ENCODE results near the gene PIGL. TPM values are rescaled to one million over a fixed set of nuclear protein-coding genes. Genes with fewer than 3 reads are reported as not detected.

The PIGL gene
- total RNA-seq, 1 experiment from 2014 or later = 44.1 TPM

DNA sequence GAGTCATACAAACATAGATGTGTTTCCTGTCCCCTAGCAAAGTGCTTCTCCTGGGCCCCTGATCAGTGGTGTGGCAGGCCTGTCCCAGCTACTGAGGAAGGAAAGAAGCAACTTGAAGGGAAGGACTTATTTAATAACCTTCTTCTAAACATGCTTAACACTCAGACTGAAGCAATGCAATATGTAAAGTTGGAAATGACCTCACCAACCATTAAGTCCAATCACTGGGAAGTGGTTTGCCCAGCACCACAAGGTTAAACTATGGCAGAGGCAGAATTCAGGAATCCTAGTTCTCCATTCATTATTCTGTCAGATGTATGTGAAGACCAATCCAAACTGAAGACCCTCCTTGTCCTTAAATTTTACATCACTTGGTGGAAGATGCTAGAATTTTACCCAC lies 97.2 kb downstream of the PIGL start:
- Mint-ChIP-seq H3K36me3 (peaks cover 28% of the 10 kb centered on the region), H3K9me3 (peaks cover 18% of the 10 kb centered on the region), H3K4me3 (no peak overlapping the region), H3K27me3 (ENCODE audit: low read depth) (no peaks in the 10 kb centered on the region), H3K4me1 (no peaks in the 10 kb centered on the region), H3K27ac (no peak overlapping the region)
- DNase-seq (ENCODE audit: low spot score) (no peak), ATAC-seq (no peak)
- TF ChIP-seq HMGA2 (CRISPR knock-in tag; IDR thresholded peaks at IDR 0.05) = no peak
- no peak for TF ChIP-seq ZNF396 (CRISPR knock-in tag; IDR thresholded peaks at IDR 0.05; ENCODE audit: borderline replicate concordance)
- TF ChIP-seq GTF2I (CRISPR knock-in tag; conservative IDR thresholded peaks at IDR 0.05) = no peak
- TF ChIP-seq, protein P1, sequence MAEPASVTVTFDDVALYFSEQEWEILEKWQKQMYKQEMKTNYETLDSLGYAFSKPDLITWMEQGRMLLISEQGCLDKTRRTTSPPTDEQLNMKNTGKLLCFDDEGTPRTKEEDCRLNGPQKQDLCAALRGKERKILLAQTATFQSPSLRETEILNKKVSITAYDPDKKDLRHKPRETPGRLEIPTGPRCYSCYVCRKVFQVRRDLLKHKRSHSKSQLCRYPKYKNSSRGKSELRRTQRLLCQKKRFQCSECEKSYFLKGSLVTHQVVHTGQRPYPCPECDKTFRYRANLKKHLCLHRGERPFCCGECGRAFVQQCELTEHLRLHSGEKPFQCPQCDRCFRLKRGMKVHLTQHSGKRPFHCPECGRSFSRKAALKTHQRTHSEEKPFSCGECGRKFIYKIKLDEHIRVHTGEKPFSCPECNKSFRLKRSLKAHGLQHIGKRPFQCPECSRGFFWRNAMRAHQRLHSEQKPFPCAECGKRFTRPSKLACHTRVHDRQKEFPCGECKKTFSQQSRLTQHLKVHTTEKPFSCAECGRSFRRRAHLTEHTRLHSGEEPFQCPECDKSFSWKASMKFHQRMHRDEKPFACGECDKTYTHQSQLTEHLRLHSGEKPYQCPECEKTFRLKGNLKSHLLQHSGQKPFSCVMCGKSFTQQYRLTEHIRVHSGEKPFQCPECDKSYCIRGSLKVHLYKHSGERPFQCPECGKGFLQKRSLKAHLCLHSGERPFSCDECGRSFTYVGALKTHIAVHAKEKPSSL (CRISPR knock-in tag; conservative IDR thresholded peaks at IDR 0.05) = no peak
- TF ChIP-seq FOXK1 (CRISPR knock-in tag; IDR thresholded peaks at IDR 0.05) = no peak
- TF ChIP-seq, protein P2, sequence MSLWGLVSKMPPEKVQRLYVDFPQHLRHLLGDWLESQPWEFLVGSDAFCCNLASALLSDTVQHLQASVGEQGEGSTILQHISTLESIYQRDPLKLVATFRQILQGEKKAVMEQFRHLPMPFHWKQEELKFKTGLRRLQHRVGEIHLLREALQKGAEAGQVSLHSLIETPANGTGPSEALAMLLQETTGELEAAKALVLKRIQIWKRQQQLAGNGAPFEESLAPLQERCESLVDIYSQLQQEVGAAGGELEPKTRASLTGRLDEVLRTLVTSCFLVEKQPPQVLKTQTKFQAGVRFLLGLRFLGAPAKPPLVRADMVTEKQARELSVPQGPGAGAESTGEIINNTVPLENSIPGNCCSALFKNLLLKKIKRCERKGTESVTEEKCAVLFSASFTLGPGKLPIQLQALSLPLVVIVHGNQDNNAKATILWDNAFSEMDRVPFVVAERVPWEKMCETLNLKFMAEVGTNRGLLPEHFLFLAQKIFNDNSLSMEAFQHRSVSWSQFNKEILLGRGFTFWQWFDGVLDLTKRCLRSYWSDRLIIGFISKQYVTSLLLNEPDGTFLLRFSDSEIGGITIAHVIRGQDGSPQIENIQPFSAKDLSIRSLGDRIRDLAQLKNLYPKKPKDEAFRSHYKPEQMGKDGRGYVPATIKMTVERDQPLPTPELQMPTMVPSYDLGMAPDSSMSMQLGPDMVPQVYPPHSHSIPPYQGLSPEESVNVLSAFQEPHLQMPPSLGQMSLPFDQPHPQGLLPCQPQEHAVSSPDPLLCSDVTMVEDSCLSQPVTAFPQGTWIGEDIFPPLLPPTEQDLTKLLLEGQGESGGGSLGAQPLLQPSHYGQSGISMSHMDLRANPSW (CRISPR knock-in tag; conservative IDR thresholded peaks at IDR 0.05; ENCODE audit: low read depth) = no peak
- no peak for TF ChIP-seq MYBL2 (CRISPR knock-in tag; IDR thresholded peaks at IDR 0.05)
- TF ChIP-seq ELF4 (CRISPR knock-in tag; IDR thresholded peaks at IDR 0.05; ENCODE audit: low read depth) = no peak
- TF ChIP-seq, protein P3, sequence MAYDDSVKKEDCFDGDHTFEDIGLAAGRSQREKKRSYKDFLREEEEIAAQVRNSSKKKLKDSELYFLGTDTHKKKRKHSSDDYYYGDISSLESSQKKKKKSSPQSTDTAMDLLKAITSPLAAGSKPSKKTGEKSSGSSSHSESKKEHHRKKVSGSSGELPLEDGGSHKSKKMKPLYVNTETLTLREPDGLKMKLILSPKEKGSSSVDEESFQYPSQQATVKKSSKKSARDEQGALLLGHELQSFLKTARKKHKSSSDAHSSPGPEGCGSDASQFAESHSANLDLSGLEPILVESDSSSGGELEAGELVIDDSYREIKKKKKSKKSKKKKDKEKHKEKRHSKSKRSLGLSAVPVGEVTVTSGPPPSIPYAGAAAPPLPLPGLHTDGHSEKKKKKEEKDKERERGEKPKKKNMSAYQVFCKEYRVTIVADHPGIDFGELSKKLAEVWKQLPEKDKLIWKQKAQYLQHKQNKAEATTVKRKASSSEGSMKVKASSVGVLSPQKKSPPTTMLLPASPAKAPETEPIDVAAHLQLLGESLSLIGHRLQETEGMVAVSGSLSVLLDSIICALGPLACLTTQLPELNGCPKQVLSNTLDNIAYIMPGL (CRISPR knock-in tag; IDR thresholded peaks at IDR 0.05) = no peak
- TF ChIP-seq, protein P4, sequence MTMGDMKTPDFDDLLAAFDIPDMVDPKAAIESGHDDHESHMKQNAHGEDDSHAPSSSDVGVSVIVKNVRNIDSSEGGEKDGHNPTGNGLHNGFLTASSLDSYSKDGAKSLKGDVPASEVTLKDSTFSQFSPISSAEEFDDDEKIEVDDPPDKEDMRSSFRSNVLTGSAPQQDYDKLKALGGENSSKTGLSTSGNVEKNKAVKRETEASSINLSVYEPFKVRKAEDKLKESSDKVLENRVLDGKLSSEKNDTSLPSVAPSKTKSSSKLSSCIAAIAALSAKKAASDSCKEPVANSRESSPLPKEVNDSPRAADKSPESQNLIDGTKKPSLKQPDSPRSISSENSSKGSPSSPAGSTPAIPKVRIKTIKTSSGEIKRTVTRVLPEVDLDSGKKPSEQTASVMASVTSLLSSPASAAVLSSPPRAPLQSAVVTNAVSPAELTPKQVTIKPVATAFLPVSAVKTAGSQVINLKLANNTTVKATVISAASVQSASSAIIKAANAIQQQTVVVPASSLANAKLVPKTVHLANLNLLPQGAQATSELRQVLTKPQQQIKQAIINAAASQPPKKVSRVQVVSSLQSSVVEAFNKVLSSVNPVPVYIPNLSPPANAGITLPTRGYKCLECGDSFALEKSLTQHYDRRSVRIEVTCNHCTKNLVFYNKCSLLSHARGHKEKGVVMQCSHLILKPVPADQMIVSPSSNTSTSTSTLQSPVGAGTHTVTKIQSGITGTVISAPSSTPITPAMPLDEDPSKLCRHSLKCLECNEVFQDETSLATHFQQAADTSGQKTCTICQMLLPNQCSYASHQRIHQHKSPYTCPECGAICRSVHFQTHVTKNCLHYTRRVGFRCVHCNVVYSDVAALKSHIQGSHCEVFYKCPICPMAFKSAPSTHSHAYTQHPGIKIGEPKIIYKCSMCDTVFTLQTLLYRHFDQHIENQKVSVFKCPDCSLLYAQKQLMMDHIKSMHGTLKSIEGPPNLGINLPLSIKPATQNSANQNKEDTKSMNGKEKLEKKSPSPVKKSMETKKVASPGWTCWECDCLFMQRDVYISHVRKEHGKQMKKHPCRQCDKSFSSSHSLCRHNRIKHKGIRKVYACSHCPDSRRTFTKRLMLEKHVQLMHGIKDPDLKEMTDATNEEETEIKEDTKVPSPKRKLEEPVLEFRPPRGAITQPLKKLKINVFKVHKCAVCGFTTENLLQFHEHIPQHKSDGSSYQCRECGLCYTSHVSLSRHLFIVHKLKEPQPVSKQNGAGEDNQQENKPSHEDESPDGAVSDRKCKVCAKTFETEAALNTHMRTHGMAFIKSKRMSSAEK (CRISPR knock-in tag; IDR thresholded peaks at IDR 0.05; ENCODE audit: borderline replicate concordance) = no peak
- TF ChIP-seq, protein P5, sequence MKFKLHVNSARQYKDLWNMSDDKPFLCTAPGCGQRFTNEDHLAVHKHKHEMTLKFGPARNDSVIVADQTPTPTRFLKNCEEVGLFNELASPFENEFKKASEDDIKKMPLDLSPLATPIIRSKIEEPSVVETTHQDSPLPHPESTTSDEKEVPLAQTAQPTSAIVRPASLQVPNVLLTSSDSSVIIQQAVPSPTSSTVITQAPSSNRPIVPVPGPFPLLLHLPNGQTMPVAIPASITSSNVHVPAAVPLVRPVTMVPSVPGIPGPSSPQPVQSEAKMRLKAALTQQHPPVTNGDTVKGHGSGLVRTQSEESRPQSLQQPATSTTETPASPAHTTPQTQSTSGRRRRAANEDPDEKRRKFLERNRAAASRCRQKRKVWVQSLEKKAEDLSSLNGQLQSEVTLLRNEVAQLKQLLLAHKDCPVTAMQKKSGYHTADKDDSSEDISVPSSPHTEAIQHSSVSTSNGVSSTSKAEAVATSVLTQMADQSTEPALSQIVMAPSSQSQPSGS (CRISPR knock-in tag; IDR thresholded peaks at IDR 0.05; ENCODE audit: borderline replicate concordance, low read depth) = no peak
- no peak for TF ChIP-seq TEAD4 (CRISPR knock-in tag; IDR thresholded peaks at IDR 0.05)
- TF ChIP-seq, protein P6, sequence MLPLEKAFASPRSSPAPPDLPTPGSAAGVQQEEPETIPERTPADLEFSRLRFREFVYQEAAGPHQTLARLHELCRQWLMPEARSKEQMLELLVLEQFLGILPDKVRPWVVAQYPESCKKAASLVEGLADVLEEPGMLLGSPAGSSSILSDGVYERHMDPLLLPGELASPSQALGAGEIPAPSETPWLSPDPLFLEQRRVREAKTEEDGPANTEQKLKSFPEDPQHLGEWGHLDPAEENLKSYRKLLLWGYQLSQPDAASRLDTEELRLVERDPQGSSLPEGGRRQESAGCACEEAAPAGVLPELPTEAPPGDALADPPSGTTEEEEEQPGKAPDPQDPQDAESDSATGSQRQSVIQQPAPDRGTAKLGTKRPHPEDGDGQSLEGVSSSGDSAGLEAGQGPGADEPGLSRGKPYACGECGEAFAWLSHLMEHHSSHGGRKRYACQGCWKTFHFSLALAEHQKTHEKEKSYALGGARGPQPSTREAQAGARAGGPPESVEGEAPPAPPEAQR (CRISPR knock-in tag; IDR thresholded peaks at IDR 0.05) = no peak
- no peak for TF ChIP-seq TP53 (CRISPR knock-in tag; IDR thresholded peaks at IDR 0.05)
- no peak for TF ChIP-seq ZNF416 (CRISPR knock-in tag; IDR thresholded peaks at IDR 0.05)
- CTCF ChIA-PET = interaction anchor here (2.4 kb wide), 1 partner anchor 10 kb away, joined by 11 read pairs; no protein-coding TSS in a partner anchor
- POLR2A ChIA-PET = no interaction called here

All from WTC11 (cell line).